Measurements from ENCODE around the gene PKN1. TPM values are rescaled to one million over a fixed set of nuclear protein-coding genes. Genes with fewer than 3 reads are reported as not detected.
"Not testable (repeated sequence)": the region's sequence is repeated elsewhere in the genome, so short reads cannot be mapped to it uniquely, and the experiment has no call there.

Gene PKN1
- total and polyA plus RNA-seq, 8 donors: 42.0 to 268 (median 87.9) TPM

- intact Hi-C loops (cut with DNase I; ENCODE audit: low total_unique reads): no loop called here
- Histone ChIP-seq H3K9me3 (no peaks in the 10 kb centered on the region), H3K4me1 (peaks cover 27 to 50% (median 44%) of the 10 kb centered on the region in 4 donors), H3K36me3 (peaks cover 0 to 12% (median 6%) of the 10 kb centered on the region in 4 donors), H3K4me3 (peak overlapping the region; percentile 77 to 94 (median 90)), H3K27me3 (no peaks in the 10 kb centered on the region), H3K27ac (peak overlapping the region; percentile 77 to 89 (median 88))
- no peak for DNase-seq
- WGBS, 5 donors: 21 to 34% (median 26%) methylated on average over 7 of the region's 7 CpGs
- no peak for TF ChIP-seq POLR2AphosphoS5 (IDR thresholded peaks at IDR 0.05)
- no peak for TF ChIP-seq CTCF (IDR thresholded peaks at IDR 0.05)
- no peak for TF ChIP-seq POLR2A (IDR thresholded peaks at IDR 0.05)
- no peak for TF ChIP-seq EP300 (IDR thresholded peaks at IDR 0.05)
Measured at GRCh38 chr19:14496834-14497227, 63.7 kb downstream of the PKN1 start.

DNA sequence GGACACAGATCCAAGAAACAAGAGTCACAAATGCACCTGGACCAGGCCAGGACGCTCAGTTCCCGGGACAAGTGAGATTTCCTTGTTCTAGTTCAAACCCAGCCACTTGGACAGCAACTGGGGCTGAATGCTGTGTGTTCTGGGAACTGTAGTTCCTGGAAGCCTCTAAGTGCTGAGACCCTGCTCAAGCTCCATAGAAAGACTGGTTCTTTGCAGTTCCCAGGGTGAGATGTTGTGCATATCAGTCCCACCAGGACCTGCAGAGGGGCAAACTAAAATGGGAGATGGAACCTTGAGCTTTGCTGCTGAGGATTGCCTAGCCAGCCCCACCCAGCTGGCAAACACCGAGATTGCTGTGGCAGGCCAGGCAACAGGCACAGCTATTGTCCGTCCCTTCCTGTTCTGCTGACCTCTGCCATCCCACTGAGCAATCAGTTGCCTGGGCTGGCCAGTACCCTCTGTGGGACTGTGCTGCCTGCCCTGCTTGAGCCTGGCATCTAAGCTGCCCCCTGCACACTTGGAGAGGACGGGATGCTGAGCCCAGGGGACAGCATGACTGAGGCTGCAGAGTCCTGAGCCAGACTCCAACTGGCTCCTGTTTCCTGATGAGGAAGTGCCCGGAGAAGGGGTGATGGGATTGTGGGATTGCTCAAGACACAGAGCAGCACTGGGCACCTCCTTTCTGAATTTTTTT is 64.3 kb downstream of the PKN1 start:
- Histone ChIP-seq H3K27ac (peak overlapping the region; percentile 77 to 89 (median 88)), H3K36me3 (peaks cover 0 to 7% (median 2%) of the 10 kb centered on the region in 4 donors), H3K4me3 (peak overlapping the region in 1 of 4 donors; percentile 1), H3K27me3 (no peaks in the 10 kb centered on the region), H3K9me3 (no peaks in the 10 kb centered on the region), H3K4me1 (peaks cover 27 to 50% (median 44%) of the 10 kb centered on the region in 4 donors)
- intact Hi-C loops (cut with DNase I; ENCODE audit: low total_unique reads): no loop called here
- DNase-seq: peak; percentile 63 to 66
- 21 to 52% (median 29%) methylated on average over 5 to 6 of the region's 6 CpGs for WGBS, 5 donors
- TF ChIP-seq CTCF (IDR thresholded peaks at IDR 0.05) (no peak), EP300 (IDR thresholded peaks at IDR 0.05) (no peak), POLR2AphosphoS5 (IDR thresholded peaks at IDR 0.05) (peak in 1 of 3 donors; percentile 67), POLR2A (IDR thresholded peaks at IDR 0.05) (no peak)

- DNase-seq: no peak
- Histone ChIP-seq H3K27ac (no peak overlapping the region), H3K36me3 (no peaks in the 10 kb centered on the region), H3K4me3 (no peak overlapping the region), H3K27me3 (no peaks in the 10 kb centered on the region), H3K4me1 (peaks cover 2 to 32% (median 15%) of the 10 kb centered on the region in 4 donors), H3K9me3 (no peaks in the 10 kb centered on the region)
- intact Hi-C loops (cut with DNase I; ENCODE audit: low total_unique reads): no loop called here
- 82 to 88% (median 87%) methylated on average over 11 of the region's 11 CpGs for WGBS, 5 donors
- TF ChIP-seq EP300 (IDR thresholded peaks at IDR 0.05): no peak
- TF ChIP-seq CTCF (IDR thresholded peaks at IDR 0.05): no peak
- TF ChIP-seq POLR2A (IDR thresholded peaks at IDR 0.05): no peak
- TF ChIP-seq POLR2AphosphoS5 (IDR thresholded peaks at IDR 0.05): no peak
Measured at GRCh38 chr19:14502334-14503092, 69.4 kb downstream of the PKN1 start.

GRCh38 chr19:14503285-14503684 is 70.2 kb downstream of the PKN1 start:
- H3K9me3 ChIP-seq: no peaks in the 10 kb centered on the region
- DNase-seq: no peak
- peaks cover 0 to 32% (median 7%) of the 10 kb centered on the region in 4 donors for H3K4me1 ChIP-seq
- H3K27me3 ChIP-seq: no peaks in the 10 kb centered on the region
- WGBS, 5 donors: 65 to 83% (median 75%) methylated on average over 1 of the region's 1 CpG
- no peaks in the 10 kb centered on the region for H3K36me3 ChIP-seq
- intact Hi-C loops (cut with DNase I; ENCODE audit: low total_unique reads): no loop called here
- no peak overlapping the region for H3K4me3 ChIP-seq
- H3K27ac ChIP-seq: no peak overlapping the region
- no peak for TF ChIP-seq CTCF (IDR thresholded peaks at IDR 0.05)
- TF ChIP-seq POLR2AphosphoS5 (IDR thresholded peaks at IDR 0.05): no peak

GRCh38 chr19:14504575-14504974 is 71.5 kb downstream of the PKN1 start:
- intact Hi-C loops (cut with DNase I; ENCODE audit: low total_unique reads); H3K36me3 ChIP-seq; H3K9me3 ChIP-seq; H3K27me3 ChIP-seq; H3K4me3 ChIP-seq; DNase-seq; H3K27ac ChIP-seq: not testable (repeated sequence)
- WGBS, 5 donors: 79 to 92% (median 91%) methylated on average over 8 of the region's 8 CpGs
- peaks cover 0 to 33% (median 7%) of the 10 kb centered on the region in 4 donors for H3K4me1 ChIP-seq

All from stomach (tissue), 9 donors.